HCT116 (cell line): ENCODE results near the gene PRELP.

Experiments used
- CTCF ChIP-seq, 3 experiments: fragments of 200-600 bp in 1 of 3; sonication (generic) in 1 of 3; IDR thresholded peaks in 2 of 3; conservative IDR thresholded peaks in 1 of 3; 2 replicates each; pipeline ENCODE4 v1.5.1; 2012 to 2017; ENCODE audit warnings: low read depth in 2 of 3, low read length in 2 of 3, antibody characterized with exemption in 1 of 3, borderline replicate concordance in 1 of 3, control low read depth in 1 of 3, mild to moderate bottlenecking in 1 of 3, mixed read lengths in 1 of 3, mixed run types in 1 of 3, moderate library complexity in 1 of 3; ENCODE audit not compliant: insufficient read depth in 1 of 3
- ELF1 ChIP-seq: IDR thresholded peaks from 2 replicates; pipeline ENCODE4 v1.6.1; 2012; ENCODE audit warnings: low read depth, borderline replicate concordance
- EZH2phosphoT487 ChIP-seq: fragments of 200-600 bp; IDR thresholded peaks from 2 replicates; pipeline ENCODE4 v1.6.1; 2018; ENCODE audit warnings: antibody characterized with exemption, borderline replicate concordance
- MAX ChIP-seq: IDR thresholded peaks from 2 replicates; pipeline ENCODE4 v1.6.1; 2012
- POLR2A ChIP-seq: IDR thresholded peaks from 2 replicates; pipeline ENCODE4 v1.7.0; 2011; ENCODE audit warnings: borderline replicate concordance; ENCODE audit not compliant: insufficient read depth, insufficient read length; ENCODE audit errors: extremely low read depth
- POLR2AphosphoS5 ChIP-seq: IDR thresholded peaks from 2 replicates; pipeline ENCODE4 v1.6.1; 2011; ENCODE audit warnings: mild to moderate bottlenecking, low read depth, low read length, moderate library complexity
- REST ChIP-seq: IDR thresholded peaks from 2 replicates; pipeline ENCODE4 v1.6.1; 2012; ENCODE audit warnings: low read depth
- YY1 ChIP-seq: IDR thresholded peaks from 2 replicates; pipeline ENCODE4 v1.6.1; 2011; ENCODE audit warnings: low read length, low read depth, moderate library complexity, mild to moderate bottlenecking; ENCODE audit not compliant: insufficient replicate concordance; ENCODE audit errors: extremely low read depth
- ZBTB33 ChIP-seq: IDR thresholded peaks from 2 replicates; pipeline ENCODE4 v1.6.1; 2011; ENCODE audit warnings: mild to moderate bottlenecking, low read length, moderate library complexity; ENCODE audit not compliant: insufficient replicate concordance; ENCODE audit errors: extremely low read depth

- TF ChIP-seq CTCF (IDR thresholded peaks at IDR 0.05 in 2 of 3, conservative IDR thresholded peaks at IDR 0.05 in 1 of 3; ENCODE audit: borderline replicate concordance in 1 of 3, insufficient read depth in 1 of 3, low read depth in 2 of 3, low read length in 2 of 3) (no peak), POLR2AphosphoS5 (no peak), ELF1 (no peak), POLR2A (no peak), MAX (no peak), REST (no peak), ZBTB33 (no peak), YY1 (no peak), EZH2phosphoT487 (no peak)
Observed at GRCh38 chr1:203481196-203481595, 5.6 kb downstream of the PRELP start.
